ENCODE data around the gene KASH5.

The KASH5 gene

DNA sequence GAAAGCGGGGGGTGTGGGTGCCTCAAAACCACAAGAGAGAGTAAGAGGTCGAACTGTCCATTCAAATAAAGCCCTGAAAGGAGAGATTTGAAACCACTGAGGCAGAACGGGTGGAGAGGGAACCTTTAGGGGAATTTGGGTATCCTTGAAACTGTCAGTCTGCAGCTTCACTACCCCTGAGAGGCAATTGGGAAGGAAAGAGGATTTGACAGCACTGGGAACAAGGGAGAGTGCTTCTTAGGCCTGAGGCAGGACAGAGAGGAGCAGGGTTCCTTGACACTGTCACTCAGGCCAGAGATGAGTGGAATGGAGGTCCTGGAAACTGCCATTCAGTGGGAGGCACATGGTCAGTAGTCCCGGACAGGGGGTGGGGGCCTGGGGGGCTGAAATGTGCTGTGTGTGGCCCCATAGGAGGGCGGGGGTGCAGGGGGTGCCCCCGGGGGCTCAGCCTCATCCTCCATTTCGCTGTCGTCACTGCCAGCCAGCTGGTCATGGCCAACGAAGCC lies 42.2 kb downstream of the KASH5 start (continued):
- TF ChIP-seq GLIS2 (tag by site-specific recombination; IDR thresholded peaks at IDR 0.05) (0 out of 2 replicates have a peak, but pooled peaks have one; percentile 12), ZNF292 (tag by site-specific recombination; IDR thresholded peaks at IDR 0.05; ENCODE audit: borderline replicate concordance, low read depth) (no peak), ZNF776 (tag by site-specific recombination; IDR thresholded peaks at IDR 0.05; ENCODE audit: borderline replicate concordance) (no peak), GLIS1 (tag by site-specific recombination; IDR thresholded peaks at IDR 0.05) (peak; percentile 21; the same call in 1 of the 2 replicates), ZNF221 (tag by site-specific recombination; IDR thresholded peaks at IDR 0.05; ENCODE audit: borderline replicate concordance) (no peak), ZNF624 (tag by site-specific recombination; IDR thresholded peaks at IDR 0.05) (no peak), ZNF133 (tag by site-specific recombination; IDR thresholded peaks at IDR 0.05) (no peak), ZNF843 (tag by site-specific recombination; IDR thresholded peaks at IDR 0.05) (no peak), ZBTB8A (tag by site-specific recombination; IDR thresholded peaks at IDR 0.05) (no peak), BCL11B (tag by site-specific recombination; IDR thresholded peaks at IDR 0.05; ENCODE audit: low read depth) (no peak), KLF1 (tag by site-specific recombination; IDR thresholded peaks at IDR 0.05) (no peak), ZNF324 (tag by site-specific recombination; IDR thresholded peaks at IDR 0.05) (no peak), ZNF623 (tag by site-specific recombination; IDR thresholded peaks at IDR 0.05) (peak; percentile 41), ZNF571 (tag by site-specific recombination; IDR thresholded peaks at IDR 0.05) (no peak), ZNF610 (tag by site-specific recombination; IDR thresholded peaks at IDR 0.05; ENCODE audit: borderline replicate concordance) (no peak)
- TF ChIP-seq, protein P1, sequence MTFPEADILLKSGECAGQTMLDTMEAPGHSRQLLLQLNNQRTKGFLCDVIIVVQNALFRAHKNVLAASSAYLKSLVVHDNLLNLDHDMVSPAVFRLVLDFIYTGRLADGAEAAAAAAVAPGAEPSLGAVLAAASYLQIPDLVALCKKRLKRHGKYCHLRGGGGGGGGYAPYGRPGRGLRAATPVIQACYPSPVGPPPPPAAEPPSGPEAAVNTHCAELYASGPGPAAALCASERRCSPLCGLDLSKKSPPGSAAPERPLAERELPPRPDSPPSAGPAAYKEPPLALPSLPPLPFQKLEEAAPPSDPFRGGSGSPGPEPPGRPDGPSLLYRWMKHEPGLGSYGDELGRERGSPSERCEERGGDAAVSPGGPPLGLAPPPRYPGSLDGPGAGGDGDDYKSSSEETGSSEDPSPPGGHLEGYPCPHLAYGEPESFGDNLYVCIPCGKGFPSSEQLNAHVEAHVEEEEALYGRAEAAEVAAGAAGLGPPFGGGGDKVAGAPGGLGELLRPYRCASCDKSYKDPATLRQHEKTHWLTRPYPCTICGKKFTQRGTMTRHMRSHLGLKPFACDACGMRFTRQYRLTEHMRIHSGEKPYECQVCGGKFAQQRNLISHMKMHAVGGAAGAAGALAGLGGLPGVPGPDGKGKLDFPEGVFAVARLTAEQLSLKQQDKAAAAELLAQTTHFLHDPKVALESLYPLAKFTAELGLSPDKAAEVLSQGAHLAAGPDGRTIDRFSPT (tag by site-specific recombination; IDR thresholded peaks at IDR 0.05) = no peak
- TF ChIP-seq, protein P2, sequence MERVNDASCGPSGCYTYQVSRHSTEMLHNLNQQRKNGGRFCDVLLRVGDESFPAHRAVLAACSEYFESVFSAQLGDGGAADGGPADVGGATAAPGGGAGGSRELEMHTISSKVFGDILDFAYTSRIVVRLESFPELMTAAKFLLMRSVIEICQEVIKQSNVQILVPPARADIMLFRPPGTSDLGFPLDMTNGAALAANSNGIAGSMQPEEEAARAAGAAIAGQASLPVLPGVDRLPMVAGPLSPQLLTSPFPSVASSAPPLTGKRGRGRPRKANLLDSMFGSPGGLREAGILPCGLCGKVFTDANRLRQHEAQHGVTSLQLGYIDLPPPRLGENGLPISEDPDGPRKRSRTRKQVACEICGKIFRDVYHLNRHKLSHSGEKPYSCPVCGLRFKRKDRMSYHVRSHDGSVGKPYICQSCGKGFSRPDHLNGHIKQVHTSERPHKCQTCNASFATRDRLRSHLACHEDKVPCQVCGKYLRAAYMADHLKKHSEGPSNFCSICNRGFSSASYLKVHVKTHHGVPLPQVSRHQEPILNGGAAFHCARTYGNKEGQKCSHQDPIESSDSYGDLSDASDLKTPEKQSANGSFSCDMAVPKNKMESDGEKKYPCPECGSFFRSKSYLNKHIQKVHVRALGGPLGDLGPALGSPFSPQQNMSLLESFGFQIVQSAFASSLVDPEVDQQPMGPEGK (tag by site-specific recombination; IDR thresholded peaks at IDR 0.05) = 0 out of 2 replicates have a peak, but pooled peaks have one; percentile 18
- TF ChIP-seq, protein P3, sequence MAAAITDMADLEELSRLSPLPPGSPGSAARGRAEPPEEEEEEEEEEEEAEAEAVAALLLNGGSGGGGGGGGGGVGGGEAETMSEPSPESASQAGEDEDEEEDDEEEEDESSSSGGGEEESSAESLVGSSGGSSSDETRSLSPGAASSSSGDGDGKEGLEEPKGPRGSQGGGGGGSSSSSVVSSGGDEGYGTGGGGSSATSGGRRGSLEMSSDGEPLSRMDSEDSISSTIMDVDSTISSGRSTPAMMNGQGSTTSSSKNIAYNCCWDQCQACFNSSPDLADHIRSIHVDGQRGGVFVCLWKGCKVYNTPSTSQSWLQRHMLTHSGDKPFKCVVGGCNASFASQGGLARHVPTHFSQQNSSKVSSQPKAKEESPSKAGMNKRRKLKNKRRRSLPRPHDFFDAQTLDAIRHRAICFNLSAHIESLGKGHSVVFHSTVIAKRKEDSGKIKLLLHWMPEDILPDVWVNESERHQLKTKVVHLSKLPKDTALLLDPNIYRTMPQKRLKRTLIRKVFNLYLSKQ (tag by site-specific recombination; IDR thresholded peaks at IDR 0.05; ENCODE audit: borderline replicate concordance) = no peak
- TF ChIP-seq, protein P4, sequence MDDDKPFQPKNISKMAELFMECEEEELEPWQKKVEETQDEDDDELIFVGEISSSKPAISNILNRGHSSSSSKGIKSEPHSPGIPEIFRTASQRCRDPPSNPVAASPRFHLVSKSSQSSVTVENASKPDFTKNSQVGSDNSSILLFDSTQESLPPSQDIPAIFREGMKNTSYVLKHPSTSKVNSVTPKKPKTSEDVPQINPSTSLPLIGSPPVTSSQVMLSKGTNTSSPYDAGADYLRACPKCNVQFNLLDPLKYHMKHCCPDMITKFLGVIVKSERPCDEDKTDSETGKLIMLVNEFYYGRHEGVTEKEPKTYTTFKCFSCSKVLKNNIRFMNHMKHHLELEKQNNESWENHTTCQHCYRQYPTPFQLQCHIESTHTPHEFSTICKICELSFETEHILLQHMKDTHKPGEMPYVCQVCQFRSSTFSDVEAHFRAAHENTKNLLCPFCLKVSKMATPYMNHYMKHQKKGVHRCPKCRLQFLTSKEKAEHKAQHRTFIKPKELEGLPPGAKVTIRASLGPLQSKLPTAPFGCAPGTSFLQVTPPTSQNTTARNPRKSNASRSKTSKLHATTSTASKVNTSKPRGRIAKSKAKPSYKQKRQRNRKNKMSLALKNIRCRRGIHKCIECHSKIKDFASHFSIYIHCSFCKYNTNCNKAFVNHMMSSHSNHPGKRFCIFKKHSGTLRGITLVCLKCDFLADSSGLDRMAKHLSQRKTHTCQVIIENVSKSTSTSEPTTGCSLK (tag by site-specific recombination; IDR thresholded peaks at IDR 0.05) = no peak
- TF ChIP-seq, protein P5, sequence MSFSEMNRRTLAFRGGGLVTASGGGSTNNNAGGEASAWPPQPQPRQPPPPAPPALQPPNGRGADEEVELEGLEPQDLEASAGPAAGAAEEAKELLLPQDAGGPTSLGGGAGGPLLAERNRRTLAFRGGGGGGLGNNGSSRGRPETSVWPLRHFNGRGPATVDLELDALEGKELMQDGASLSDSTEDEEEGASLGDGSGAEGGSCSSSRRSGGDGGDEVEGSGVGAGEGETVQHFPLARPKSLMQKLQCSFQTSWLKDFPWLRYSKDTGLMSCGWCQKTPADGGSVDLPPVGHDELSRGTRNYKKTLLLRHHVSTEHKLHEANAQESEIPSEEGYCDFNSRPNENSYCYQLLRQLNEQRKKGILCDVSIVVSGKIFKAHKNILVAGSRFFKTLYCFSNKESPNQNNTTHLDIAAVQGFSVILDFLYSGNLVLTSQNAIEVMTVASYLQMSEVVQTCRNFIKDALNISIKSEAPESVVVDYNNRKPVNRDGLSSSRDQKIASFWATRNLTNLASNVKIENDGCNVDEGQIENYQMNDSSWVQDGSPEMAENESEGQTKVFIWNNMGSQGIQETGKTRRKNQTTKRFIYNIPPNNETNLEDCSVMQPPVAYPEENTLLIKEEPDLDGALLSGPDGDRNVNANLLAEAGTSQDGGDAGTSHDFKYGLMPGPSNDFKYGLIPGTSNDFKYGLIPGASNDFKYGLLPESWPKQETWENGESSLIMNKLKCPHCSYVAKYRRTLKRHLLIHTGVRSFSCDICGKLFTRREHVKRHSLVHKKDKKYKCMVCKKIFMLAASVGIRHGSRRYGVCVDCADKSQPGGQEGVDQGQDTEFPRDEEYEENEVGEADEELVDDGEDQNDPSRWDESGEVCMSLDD (tag by site-specific recombination; IDR thresholded peaks at IDR 0.05) = no peak
- TF ChIP-seq, protein P6, sequence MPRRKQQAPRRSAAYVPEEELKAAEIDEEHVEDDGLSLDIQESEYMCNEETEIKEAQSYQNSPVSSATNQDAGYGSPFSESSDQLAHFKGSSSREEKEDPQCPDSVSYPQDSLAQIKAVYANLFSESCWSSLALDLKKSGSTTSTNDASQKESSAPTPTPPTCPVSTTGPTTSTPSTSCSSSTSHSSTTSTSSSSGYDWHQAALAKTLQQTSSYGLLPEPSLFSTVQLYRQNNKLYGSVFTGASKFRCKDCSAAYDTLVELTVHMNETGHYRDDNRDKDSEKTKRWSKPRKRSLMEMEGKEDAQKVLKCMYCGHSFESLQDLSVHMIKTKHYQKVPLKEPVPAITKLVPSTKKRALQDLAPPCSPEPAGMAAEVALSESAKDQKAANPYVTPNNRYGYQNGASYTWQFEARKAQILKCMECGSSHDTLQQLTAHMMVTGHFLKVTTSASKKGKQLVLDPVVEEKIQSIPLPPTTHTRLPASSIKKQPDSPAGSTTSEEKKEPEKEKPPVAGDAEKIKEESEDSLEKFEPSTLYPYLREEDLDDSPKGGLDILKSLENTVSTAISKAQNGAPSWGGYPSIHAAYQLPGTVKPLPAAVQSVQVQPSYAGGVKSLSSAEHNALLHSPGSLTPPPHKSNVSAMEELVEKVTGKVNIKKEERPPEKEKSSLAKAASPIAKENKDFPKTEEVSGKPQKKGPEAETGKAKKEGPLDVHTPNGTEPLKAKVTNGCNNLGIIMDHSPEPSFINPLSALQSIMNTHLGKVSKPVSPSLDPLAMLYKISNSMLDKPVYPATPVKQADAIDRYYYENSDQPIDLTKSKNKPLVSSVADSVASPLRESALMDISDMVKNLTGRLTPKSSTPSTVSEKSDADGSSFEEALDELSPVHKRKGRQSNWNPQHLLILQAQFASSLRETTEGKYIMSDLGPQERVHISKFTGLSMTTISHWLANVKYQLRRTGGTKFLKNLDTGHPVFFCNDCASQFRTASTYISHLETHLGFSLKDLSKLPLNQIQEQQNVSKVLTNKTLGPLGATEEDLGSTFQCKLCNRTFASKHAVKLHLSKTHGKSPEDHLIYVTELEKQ (tag by site-specific recombination; IDR thresholded peaks at IDR 0.05; ENCODE audit: borderline replicate concordance) = no peak
- TF ChIP-seq, protein P7, sequence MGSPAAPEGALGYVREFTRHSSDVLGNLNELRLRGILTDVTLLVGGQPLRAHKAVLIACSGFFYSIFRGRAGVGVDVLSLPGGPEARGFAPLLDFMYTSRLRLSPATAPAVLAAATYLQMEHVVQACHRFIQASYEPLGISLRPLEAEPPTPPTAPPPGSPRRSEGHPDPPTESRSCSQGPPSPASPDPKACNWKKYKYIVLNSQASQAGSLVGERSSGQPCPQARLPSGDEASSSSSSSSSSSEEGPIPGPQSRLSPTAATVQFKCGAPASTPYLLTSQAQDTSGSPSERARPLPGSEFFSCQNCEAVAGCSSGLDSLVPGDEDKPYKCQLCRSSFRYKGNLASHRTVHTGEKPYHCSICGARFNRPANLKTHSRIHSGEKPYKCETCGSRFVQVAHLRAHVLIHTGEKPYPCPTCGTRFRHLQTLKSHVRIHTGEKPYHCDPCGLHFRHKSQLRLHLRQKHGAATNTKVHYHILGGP (tag by site-specific recombination; IDR thresholded peaks at IDR 0.05) = no peak

Measured in HEK293 (cell line).